NCI-H2029 treated with DMSO at 0.1 percent for 48 hours (cell line): ENCODE results near the gene AREL1.

Experiments used
- DNase-seq: peaks from one replicate; lab custom pipeline; 2025; lab: John Stamatoyannopoulos, UW

AREL1 gene

GRCh38 chr14:74635847-74636246, 77.0 kb downstream of the AREL1 start:
- no peak for DNase-seq

GRCh38 chr14:74634964-74635363, 77.9 kb downstream of the AREL1 start:
- DNase-seq, result no peak

- DNase-seq, result no peak
These were observed 78.4 kb downstream of the AREL1 start for GRCh38 chr14:74634481-74634880.

- DNase-seq, result no peak
These were observed 81.8 kb downstream of the AREL1 start for GRCh38 chr14:74630881-74631690.

- DNase-seq, result no peak
These were observed 84.5 kb downstream of the AREL1 start for GRCh38 chr14:74628418-74628817.

- no peak for DNase-seq
These were observed 85.8 kb downstream of the AREL1 start for GRCh38 chr14:74627076-74627475.

- no peak for DNase-seq
These were observed 90.6 kb downstream of the AREL1 start for GRCh38 chr14:74622257-74622656.

- DNase-seq, result no peak
These were observed 91.3 kb downstream of the AREL1 start for GRCh38 chr14:74621556-74621955.

GRCh38 chr14:74620923-74621322, 92.0 kb downstream of the AREL1 start:
- no peak for DNase-seq

- DNase-seq, result no peak
These were observed 92.4 kb downstream of the AREL1 start for GRCh38 chr14:74620497-74620921.

- no peak for DNase-seq
These were observed 93.2 kb downstream of the AREL1 start for GRCh38 chr14:74619672-74620131.

GRCh38 chr14:74618078-74618952, 94.6 kb downstream of the AREL1 start:
- no peak for DNase-seq

GRCh38 chr14:74616996-74617700, 95.7 kb downstream of the AREL1 start:
- no peak for DNase-seq

- no peak for DNase-seq
These were observed 96.4 kb downstream of the AREL1 start for GRCh38 chr14:74616507-74616906.

- DNase-seq, result no peak
These were observed 97.1 kb downstream of the AREL1 start for GRCh38 chr14:74615735-74616134.

- no peak for DNase-seq
These were observed 98.1 kb downstream of the AREL1 start for GRCh38 chr14:74614508-74615495.

- DNase-seq, result no peak
These were observed 99.5 kb downstream of the AREL1 start for GRCh38 chr14:74613211-74613914.

GRCh38 chr14:74612350-74613021, 100.4 kb downstream of the AREL1 start:
- DNase-seq, result no peak

GRCh38 chr14:74611650-74612349, 101.1 kb downstream of the AREL1 start, which contains the start of gene LTBP2:
LTBP2 (minus strand) TSS chr14:74612237; CDS start chr14:74611944, 293 bp downstream.
- DNase-seq, result no peak
